Measurements from ENCODE around the gene CAMTA1. TPM values are rescaled to one million over a fixed set of nuclear protein-coding genes. Genes with fewer than 3 reads are reported as not detected.

The CAMTA1 gene
- total and polyA plus RNA-seq, 9 of the 15 experiments (the other 6 are each of a cell fraction or from before 2014, with no cell fraction given): 43.9 to 161 (median 65.9) TPM

DNA sequence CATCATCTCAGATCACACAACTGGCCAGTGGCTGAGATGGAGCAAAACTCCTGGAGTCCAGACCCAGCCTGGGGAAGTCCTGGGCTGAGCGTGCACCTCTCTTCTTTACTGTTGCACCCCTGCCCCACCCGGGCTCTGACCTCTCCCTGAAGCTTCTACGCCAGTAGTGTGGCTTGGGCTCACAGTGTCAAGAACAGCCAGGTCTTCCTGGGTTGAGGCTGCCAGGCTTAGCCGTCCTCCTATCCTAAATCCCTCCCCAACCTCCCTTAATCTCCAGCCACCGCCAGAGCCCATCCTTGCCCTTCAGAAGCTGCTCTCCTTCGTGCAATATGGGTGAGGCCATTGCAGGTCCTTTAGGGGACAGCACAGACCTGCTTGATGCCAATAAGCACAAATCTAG lies 586.7 kb downstream of the CAMTA1 start:
- Histone ChIP-seq H3K9ac (ENCODE audit: insufficient read depth in 1 of 2, low read depth in 2 of 2, low read length in 2 of 2) (no peak overlapping the region), H2AFZ (ENCODE audit: low read depth, low read length) (peak overlapping the region; percentile 67; the same call in 1 of the 2 replicates), H3K27ac (ENCODE audit: extremely low read depth, low read depth, low read length) (no peak overlapping the region), H3K79me2 (ENCODE audit: control insufficient read depth, insufficient read depth, low read length) (no peaks in the 10 kb centered on the region), H3K4me3 (0 out of 2 replicates have a peak overlapping the region, but pooled peaks have one; percentile 21), H3K4me1 (replicated peaks in 1 of 2; ENCODE audit: control insufficient read depth in 2 of 2, insufficient read depth in 2 of 2, low read length in 2 of 2) (no peaks in the 10 kb centered on the region; a peak in 2 of 5 replicates), H3K9me1 (ENCODE audit: control insufficient read depth, insufficient read depth, low read length) (peaks cover 12% of the 10 kb centered on the region), H3K4me2 (ENCODE audit: insufficient read depth, low read length) (peak overlapping the region; percentile 62; the same call in 1 of the 2 replicates), H4K20me1 (replicated peaks; ENCODE audit: control insufficient read depth, insufficient read depth, low read length) (no peaks in the 10 kb centered on the region; the same call in 1 of the 2 replicates), H3K9me3 (replicated peaks; ENCODE audit: control insufficient read depth, insufficient read depth, low read depth, low read length) (no peaks in the 10 kb centered on the region), H3K27me3 (ENCODE audit: control insufficient read depth in 2 of 2, insufficient read depth in 2 of 2, low read length in 2 of 2) (peaks cover 18 to 64% of the 10 kb centered on the region in 2 experiments), H3K36me3 (ENCODE audit: control insufficient read depth, insufficient read depth, low read length) (no peaks in the 10 kb centered on the region)
- 2% methylated on average over 6 of the region's 6 CpGs for WGBS (ENCODE audit: insufficient coverage, low coverage, missing lambda C conversion rate)
- DNase-seq (ENCODE audit: extremely low read depth in 1 of 4, low spot score in 3 of 4) (no peak), ATAC-seq (no peak), FAIRE-seq (no peak)
- intact Hi-C loops (cut with micrococcal nuclease): no loop called here
- in situ Hi-C loops (cut with MboI): no loop called here
- TF ChIP-seq ZNF184 (CRISPR knock-in tag; IDR thresholded peaks at IDR 0.05): no peak
- TF ChIP-seq ZNF217 (CRISPR knock-in tag; IDR thresholded peaks at IDR 0.05): no peak
- TF ChIP-seq TCF3 (CRISPR knock-in tag; IDR thresholded peaks at IDR 0.05): no peak
- no peak for TF ChIP-seq ZNF79 (CRISPR knock-in tag; IDR thresholded peaks at IDR 0.05; ENCODE audit: low read depth)
- TF ChIP-seq SNAPC5 (CRISPR knock-in tag; IDR thresholded peaks at IDR 0.05): no peak
- no peak for TF ChIP-seq ETV5 (CRISPR knock-in tag; IDR thresholded peaks at IDR 0.05; ENCODE audit: low read depth)
- TF ChIP-seq, protein P1, sequence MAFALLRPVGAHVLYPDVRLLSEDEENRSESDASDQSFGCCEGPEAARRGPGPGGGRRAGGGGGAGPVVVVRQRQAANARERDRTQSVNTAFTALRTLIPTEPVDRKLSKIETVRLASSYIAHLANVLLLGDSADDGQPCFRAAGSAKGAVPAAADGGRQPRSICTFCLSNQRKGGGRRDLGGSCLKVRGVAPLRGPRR (CRISPR knock-in tag; IDR thresholded peaks at IDR 0.05): no peak
- no peak for TF ChIP-seq MYBL2 (IDR thresholded peaks at IDR 0.05; ENCODE audit: low read depth)
- no peak for TF ChIP-seq MYBL2 (CRISPR knock-in tag; IDR thresholded peaks at IDR 0.05; ENCODE audit: borderline replicate concordance)
- ChIA-PET POLR2A (no interaction called here), CTCF (ENCODE audit: low intra/inter-chr PET ratio) (interaction anchor here (0.5 kb wide), 1 partner anchor 62 kb away, joined by 3 read pairs; no protein-coding TSS in a partner anchor)
- no TSS peak for BruUV-seq (replicated peaks)
